IMR-90 (cell line): ENCODE results near the gene TNFAIP8. TPM values are rescaled to one million over a fixed set of nuclear protein-coding genes. Genes with fewer than 3 reads are reported as not detected.
A peak's percentile ranks its signal among the peaks of the same experiment; 100 is the strongest.

Experiments used
- ATAC-seq: fragments of 200-7000 bp; cut with Tn5 transposase; 2 replicates; pipeline ENCODE4 v1.9.1; 2020; ENCODE audit warnings: low read depth, mild to moderate bottlenecking, moderate library complexity
- BruUV-seq: library from RNA; stranded (reverse); fragments of 400-500 nt; replicated peaks from 2 replicates; lab custom pipeline; 2021; lab: Mats Ljungman, UMichigan
- CTCF ChIA-PET: fragments of 300-600 bp; formaldehyde crosslinking; extraction: SDS; loops from one replicate; lab custom pipeline; 2021; ENCODE audit warnings: antibody characterized with exemption; lab: Yijun Ruan, JAX
- POLR2A ChIA-PET: fragments of 300-600 bp; sonication (Branson Sonifier 250); formaldehyde crosslinking; loops from one replicate; lab custom pipeline; 2022; ENCODE audit warnings: antibody characterized with exemption; ENCODE audit not compliant: unreplicated experiment; lab: Charles Lee
- DNase-seq: peaks from one replicate; pipeline ENCODE4 v3.0.0; 2013
- H2AFZ ChIP-seq: replicated peaks from 2 replicates; pipeline ENCODE3; 2013; ENCODE audit warnings: low read length, mild to moderate bottlenecking; ENCODE audit not compliant: poor library complexity
- H2AK5ac ChIP-seq: 2 replicates; pipeline ENCODE4 v1.6.1; 2013; ENCODE audit warnings: low read depth, low read length, inconsistent platforms
- H2AK9ac ChIP-seq: replicated peaks from 2 replicates; pipeline ENCODE3; 2013; ENCODE audit warnings: mild to moderate bottlenecking, low read depth, low read length, moderate library complexity; ENCODE audit not compliant: poor library complexity
- H2BK120ac ChIP-seq: 2 replicates; pipeline ENCODE4 v1.6.1; 2013; ENCODE audit warnings: low read depth, low read length, inconsistent platforms
- H2BK15ac ChIP-seq: 3 replicates; pipeline ENCODE4 v1.6.1; 2013; ENCODE audit warnings: low read depth, low read length, inconsistent platforms
- H2BK20ac ChIP-seq: 2 replicates; pipeline ENCODE4 v1.6.1; 2013; ENCODE audit warnings: low read depth, mild to moderate bottlenecking, inconsistent platforms, low read length, moderate library complexity
- H2BK5ac ChIP-seq: 2 replicates; pipeline ENCODE4 v1.6.1; 2013; ENCODE audit warnings: mild to moderate bottlenecking, low read depth, low read length, inconsistent platforms; ENCODE audit not compliant: poor library complexity, severe bottlenecking
- H3K14ac ChIP-seq: replicated peaks from 2 replicates; pipeline ENCODE4 v1.6.1; 2013; ENCODE audit warnings: low read depth, low read length, inconsistent platforms
- H3K18ac ChIP-seq: 2 replicates; pipeline ENCODE4 v1.6.1; 2013; ENCODE audit warnings: low read depth, low read length, control low read depth
- H3K23ac ChIP-seq: 2 replicates; pipeline ENCODE4 v1.6.1; 2013; ENCODE audit warnings: low read depth, low read length, inconsistent platforms
- H3K27ac ChIP-seq: 2 replicates; pipeline ENCODE4 v1.5.1; 2013; ENCODE audit warnings: mild to moderate bottlenecking, control low read depth, low read length; ENCODE audit not compliant: insufficient read depth
- H3K27me3 ChIP-seq: 2 replicates; pipeline ENCODE4 v1.6.1; 2013; ENCODE audit warnings: low read length; ENCODE audit not compliant: control insufficient read depth, insufficient read depth
- H3K36me3 ChIP-seq: 2 replicates; pipeline ENCODE4 v1.6.1; 2013; ENCODE audit warnings: low read length, mixed read lengths; ENCODE audit not compliant: control insufficient read depth, insufficient read depth
- H3K4ac ChIP-seq: 2 replicates; pipeline ENCODE4 v1.6.1; 2013; ENCODE audit warnings: low read depth, low read length, inconsistent platforms
- H3K4me1 ChIP-seq: 2 replicates; pipeline ENCODE4 v1.6.1; 2013; ENCODE audit warnings: low read length, mixed read lengths; ENCODE audit not compliant: control insufficient read depth, insufficient read depth
- H3K4me2 ChIP-seq: 2 replicates; pipeline ENCODE4 v1.6.1; 2013; ENCODE audit warnings: low read depth, mild to moderate bottlenecking, control low read depth, low read length, moderate library complexity
- H3K4me3 ChIP-seq: 2 replicates; pipeline ENCODE4 v1.5.1; 2013; ENCODE audit warnings: low read depth, mild to moderate bottlenecking, control low read depth, low read length, moderate library complexity; ENCODE audit not compliant: insufficient read depth
- H3K56ac ChIP-seq: 2 replicates; pipeline ENCODE4 v1.6.1; 2013; ENCODE audit warnings: low read length, inconsistent platforms; ENCODE audit not compliant: insufficient read depth; ENCODE audit errors: extremely low read depth
- H3K79me1 ChIP-seq, 2 experiments: 2 replicates each; pipeline ENCODE4 v1.6.1; 2013; ENCODE audit warnings: low read length in 2 of 2, inconsistent platforms in 1 of 2, low read depth in 1 of 2
- H3K9ac ChIP-seq: 2 replicates; pipeline ENCODE4 v1.6.1; 2013; ENCODE audit warnings: low read depth, low read length, control low read depth
- H3K9me1 ChIP-seq: 2 replicates; pipeline ENCODE4 v1.6.1; 2013; ENCODE audit warnings: low read length, inconsistent platforms; ENCODE audit not compliant: insufficient read depth
- H3K9me3 ChIP-seq: 2 replicates; pipeline ENCODE4 v1.6.1; 2013; ENCODE audit warnings: low read length; ENCODE audit not compliant: control insufficient read depth, insufficient read depth
- H4K20me1 ChIP-seq: 2 replicates; pipeline ENCODE4 v1.6.1; 2013; ENCODE audit warnings: low read length, inconsistent platforms; ENCODE audit not compliant: insufficient read depth
- H4K5ac ChIP-seq: 2 replicates; pipeline ENCODE4 v1.6.1; 2013; ENCODE audit warnings: mild to moderate bottlenecking, low read depth, low read length, control low read depth
- H4K8ac ChIP-seq, 2 experiments: 2 replicates each; pipeline ENCODE4 v1.6.1; 2013; ENCODE audit warnings: low read depth in 2 of 2, low read length in 2 of 2, control low read depth in 1 of 2, inconsistent platforms in 1 of 2
- H4K91ac ChIP-seq: 2 replicates; pipeline ENCODE4 v1.6.1; 2013; ENCODE audit warnings: low read depth, low read length, inconsistent platforms; ENCODE audit not compliant: insufficient read depth
- FOS ChIP-seq: fragments of 150-350 bp; IDR thresholded peaks from 2 replicates; pipeline ENCODE4 v1.6.1; 2016; ENCODE audit warnings: low read depth, low read length
- MAZ ChIP-seq: IDR thresholded peaks from 2 replicates; pipeline ENCODE4 v1.6.1; 2012; ENCODE audit warnings: low read depth, mild to moderate bottlenecking, low read length, improper control_type of control experiment, moderate library complexity, borderline replicate concordance
- NFE2L2 ChIP-seq: fragments of 150-350 bp; IDR thresholded peaks from 2 replicates; pipeline ENCODE4 v1.6.1; 2016; ENCODE audit warnings: low read depth, mild to moderate bottlenecking, low read length
- RCOR1 ChIP-seq: IDR thresholded peaks from 2 replicates; pipeline ENCODE4 v1.6.1; 2012; ENCODE audit warnings: mild to moderate bottlenecking, low read length, improper control_type of control experiment; ENCODE audit not compliant: insufficient replicate concordance
- RFX5 ChIP-seq: IDR thresholded peaks from 2 replicates; pipeline ENCODE4 v1.8.0; 2012; ENCODE audit warnings: low read depth, mild to moderate bottlenecking, low read length, moderate library complexity
- USF2 ChIP-seq: fragments of 150-350 bp; IDR thresholded peaks from 2 replicates; pipeline ENCODE4 v1.6.1; 2017; ENCODE audit warnings: mild to moderate bottlenecking, antibody characterized with exemption, low read length, low read depth
- WGBS, 2 experiments: methylation state at CpG; one replicate each; pipeline versions ENCODE4 v1.1.5 to v1.1.7; 2013; ENCODE audit warnings: missing lambda C conversion rate in 2 of 2; ENCODE audit not compliant: insufficient read length in 1 of 2; ENCODE audit errors: extremely low coverage in 2 of 2; 5-methylcytosine and 5-hydroxymethylcytosine counted together
- dilution Hi-C: fragments of 300-500 bp; cut with HindIII; formaldehyde crosslinking; loops from one replicate; pipeline ENCODE4 v1.14.3; 2018; ENCODE audit warnings: low sequenced_read_pairs; ENCODE audit not compliant: unreplicated experiment
- in situ Hi-C: fragments of 300-500 bp; cut with MboI; formaldehyde crosslinking; loops from 3 replicates; pipeline ENCODE4 v1.14.3; 2019; ENCODE audit warnings: low sequenced_read_pairs, inconsistent platforms, mixed read lengths
- intact Hi-C: fragments of 100-400 bp; cut with micrococcal nuclease; formaldehyde crosslinking; loops from 2 replicates; pipeline ENCODE4 v1.10.0; 2022
- polyA plus RNA-seq, 3 experiments: library from polyadenylated mRNA; depleted of rRNA; stranded (reverse); fragments of >200 nt; gene quantifications; 2 replicates each; pipeline ENCODE4 v1.2.3, GENCODE V29; 2012; ENCODE audit warnings: low replicate concordance in 1 of 3
- total RNA-seq: library from RNA; depleted of rRNA; stranded (reverse); fragments of >200 nt; gene quantifications from 2 replicates; pipeline ENCODE4 v1.2.3, GENCODE V29; 2012

Gene TNFAIP8
- total and polyA plus RNA-seq, 2 of the 4 experiments (the other 2 are of a cell fraction), result 20.3 to 29.9 TPM

- Histone ChIP-seq H3K4me1 (peaks cover 22% of the 10 kb centered on the region), H3K27ac (no peak overlapping the region), H3K27me3 (no peaks in the 10 kb centered on the region), H4K8ac (no peak overlapping the region), H3K4ac (peak overlapping the region; percentile 31), H3K9me1 (peaks cover 8% of the 10 kb centered on the region), H2AK9ac (no peak overlapping the region), H3K14ac (0 out of 2 replicates have a peak overlapping the region, but pooled peaks have one; percentile 4), H2AK5ac (no peak overlapping the region), H4K91ac (no peak overlapping the region), H3K4me3 (no peak overlapping the region), H3K36me3 (no peaks in the 10 kb centered on the region), H4K5ac (no peak overlapping the region), H3K56ac (no peak overlapping the region), H4K20me1 (no peaks in the 10 kb centered on the region; the same call in 1 of the 2 replicates), H3K23ac (no peak overlapping the region), H3K18ac (no peak overlapping the region), H3K9ac (no peak overlapping the region), H2BK5ac (no peak overlapping the region), H3K79me1 (peaks cover 43 to 58% of the 10 kb centered on the region in 2 experiments), H2BK120ac (no peak overlapping the region), H2BK15ac (no peak overlapping the region), H2BK20ac (no peak overlapping the region), H3K4me2 (no peak overlapping the region), H2AFZ (no peak overlapping the region), H3K9me3 (no peaks in the 10 kb centered on the region)
- intact Hi-C loops (loop anchor here (5.0 kb wide), 2 partner anchors 34 to 371 kb away; partner anchors contain the start of gene DTWD2), dilution Hi-C loops (no loop called here), in situ Hi-C loops (no loop called here)
- ATAC-seq (no peak), DNase-seq (no peak)
- 100% methylated on average over 1 of the region's 2 CpGs; no CpG with 5 or more reads in 1 of the 2 experiments for WGBS, 2 experiments
- TF ChIP-seq NFE2L2 (no peak), FOS (no peak), USF2 (no peak), RCOR1 (no peak), MAZ (no peak), RFX5 (no peak)
- POLR2A ChIA-PET, result no interaction called here
- no TSS peak for BruUV-seq
- CTCF ChIA-PET, result interaction anchor here (3.1 kb wide), 1 partner anchor 54 kb away, joined by 22 read pairs; no protein-coding TSS in a partner anchor
Observed at GRCh38 chr5:119358530-119358900, 2.7 kb downstream of the TNFAIP8 start.
